GM21526 (cell line): Measurements from ENCODE around the gene MKNK2.

Experiments
- ATAC-seq: cut with Tn5 transposase; IDR thresholded peaks from one replicate; pipeline ENCODE4 v1.9.1; 2021; ENCODE audit warnings: moderate library complexity; ENCODE audit not compliant: unreplicated experiment, low FRiP score

The MKNK2 gene

GRCh38 chr19:2033115-2033824, 17.8 kb downstream of the MKNK2 start:
- no peak for ATAC-seq

DNA sequence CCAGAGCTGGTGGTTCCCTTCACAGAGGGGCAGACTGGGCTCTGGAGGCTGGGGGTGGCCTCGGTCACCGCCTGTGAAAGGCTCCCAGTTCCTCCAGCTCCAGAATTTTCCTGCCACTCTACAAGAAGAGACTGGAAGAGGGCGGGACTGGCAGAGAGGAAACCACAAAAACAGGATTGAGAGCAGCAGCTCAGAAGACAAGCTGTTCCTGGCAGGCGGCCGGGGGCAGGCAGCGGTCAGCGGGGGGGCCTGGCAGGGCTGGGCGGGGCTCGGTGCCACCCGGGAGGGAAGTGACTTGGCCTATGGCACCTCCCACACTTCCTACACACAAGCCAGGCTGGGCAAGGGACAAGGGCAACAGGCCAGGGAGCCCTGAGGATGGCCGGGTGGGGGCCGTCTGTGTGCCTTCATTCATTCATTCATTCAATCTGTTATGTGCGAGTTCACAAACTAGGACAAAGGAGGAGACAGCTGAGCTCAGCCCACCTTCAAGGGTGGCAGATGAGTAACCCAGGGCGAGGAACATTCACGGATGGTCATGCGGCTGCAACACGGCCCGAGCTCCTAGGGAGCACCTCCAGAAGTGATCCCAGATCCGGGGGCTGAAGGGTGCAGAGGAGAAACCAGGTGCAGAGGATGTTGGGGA, 18.6 kb downstream of the MKNK2 start:
- no peak for ATAC-seq

DNA sequence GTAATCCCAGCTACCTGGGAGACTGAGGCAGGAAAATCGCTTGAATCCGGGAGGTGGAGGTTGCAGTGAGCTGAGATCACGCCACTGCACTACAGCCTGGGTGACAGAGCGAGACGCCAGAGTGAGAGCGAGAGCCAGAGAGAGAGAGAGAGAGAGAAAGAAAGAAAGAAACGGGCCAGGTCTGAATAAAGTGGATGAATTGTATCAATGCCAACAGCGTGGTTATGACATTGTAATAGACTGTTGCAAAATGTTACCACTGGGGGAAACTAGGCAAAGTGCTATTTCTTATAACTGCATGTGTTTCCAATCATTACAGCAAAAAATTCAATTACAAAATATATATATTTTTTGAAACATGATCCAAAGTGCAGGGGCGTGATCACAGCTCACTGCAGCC, 23.7 kb downstream of the MKNK2 start:
- ATAC-seq = no peak

DNA sequence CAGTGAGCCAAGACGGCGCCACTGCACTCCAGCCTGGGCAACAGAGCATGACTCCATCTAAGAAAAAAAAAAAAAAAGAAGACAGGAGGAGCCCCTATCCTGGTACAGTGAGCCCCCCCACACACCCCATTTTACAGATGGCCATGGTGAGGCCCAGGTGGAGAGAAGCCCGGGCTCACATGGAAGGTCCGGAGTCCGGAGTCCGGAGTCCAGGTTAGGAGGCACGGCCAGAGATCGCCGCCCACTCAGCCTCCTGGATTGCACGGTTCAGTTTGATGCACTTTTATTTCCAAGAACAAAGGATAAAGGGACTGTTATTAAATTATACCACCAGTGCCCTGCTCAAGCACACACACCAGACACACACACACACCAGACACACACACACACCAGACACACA, 24.3 kb downstream of the MKNK2 start:
- no peak for ATAC-seq

GRCh38 chr19:2022289-2022688, 28.8 kb downstream of the MKNK2 start:
- ATAC-seq = no peak

- no peak for ATAC-seq
Observed at GRCh38 chr19:2021453-2022140, 29.4 kb downstream of the MKNK2 start.

DNA sequence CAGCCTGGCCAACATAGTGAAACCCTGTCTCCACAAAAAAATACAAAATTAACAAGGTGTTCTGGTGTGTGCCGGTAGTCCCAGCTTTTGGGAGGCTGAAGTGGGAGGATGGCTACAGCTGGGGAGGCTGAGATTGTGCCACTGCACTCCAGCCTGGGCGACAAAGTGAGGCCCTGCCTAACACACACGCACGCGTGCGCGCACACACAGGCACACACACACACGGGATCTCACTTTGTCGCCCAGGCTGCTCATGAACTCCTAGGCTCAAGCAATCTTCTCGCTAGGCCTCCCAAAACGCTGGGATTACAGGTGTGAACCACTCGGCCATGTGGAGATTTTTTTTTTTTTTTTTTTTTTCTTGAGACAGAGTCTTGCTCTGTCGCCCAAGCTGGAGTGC, 32.3 kb downstream of the MKNK2 start:
- no peak for ATAC-seq

GRCh38 chr19:2016041-2016807, 34.8 kb downstream of the MKNK2 start:
- no peak for ATAC-seq

GRCh38 chr19:2015608-2015950, 35.5 kb downstream of the MKNK2 start, which contains the start of gene BTBD2:
BTBD2 (minus strand) TSS chr19:2015714; CDS start chr19:2015703, 11 bp downstream.
- no peak for ATAC-seq

GRCh38 chr19:2014731-2015607, 36.1 kb downstream of the MKNK2 start:
- no peak for ATAC-seq

DNA sequence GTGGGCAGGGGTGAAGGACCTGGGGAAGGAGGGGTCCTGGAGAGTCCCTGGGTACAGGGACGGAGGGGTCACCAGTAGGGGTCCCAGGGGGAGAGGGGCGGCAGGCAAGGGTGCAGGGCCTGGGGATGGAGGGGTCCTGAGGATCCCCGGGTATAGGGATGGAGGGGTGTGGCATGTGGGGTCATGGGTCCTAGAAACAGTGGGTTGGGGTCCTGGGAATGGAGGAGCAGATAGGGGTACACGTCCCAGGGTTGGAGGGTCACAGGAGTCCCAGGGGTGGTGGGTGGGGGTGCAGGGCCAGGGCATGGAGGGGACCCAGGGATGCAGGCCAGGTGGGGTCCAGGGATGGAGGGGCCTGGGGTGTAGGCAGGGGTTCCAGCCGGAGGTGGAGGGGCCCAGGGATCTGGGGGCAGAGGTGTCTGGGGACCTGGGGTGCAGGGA, 36.9 kb downstream of the MKNK2 start:
- no peak for ATAC-seq

- ATAC-seq = no peak
Observed at GRCh38 chr19:2013683-2013961, 37.4 kb downstream of the MKNK2 start.

- ATAC-seq = no peak
Observed at GRCh38 chr19:2012941-2013682, 37.9 kb downstream of the MKNK2 start.

DNA sequence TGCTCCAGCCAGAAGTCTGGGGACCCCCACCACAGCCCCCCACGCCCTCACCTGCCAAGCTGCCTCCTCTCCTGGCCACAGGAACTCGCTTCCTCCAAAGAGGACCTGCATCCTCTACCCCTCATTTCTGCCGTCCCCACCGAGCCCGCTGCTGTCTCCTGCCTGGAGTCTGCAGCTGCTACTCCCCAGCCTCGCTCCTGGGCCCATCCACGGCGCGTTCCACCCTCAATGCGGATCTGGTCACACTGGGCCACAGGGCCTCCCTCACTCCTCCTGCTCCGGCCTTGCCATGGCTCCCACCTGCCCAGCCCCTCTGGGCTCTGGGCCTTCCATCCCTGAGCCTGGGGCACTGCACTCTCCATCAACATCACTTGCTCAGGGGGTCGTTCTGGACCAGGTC, 39.9 kb downstream of the MKNK2 start:
- ATAC-seq = no peak

DNA sequence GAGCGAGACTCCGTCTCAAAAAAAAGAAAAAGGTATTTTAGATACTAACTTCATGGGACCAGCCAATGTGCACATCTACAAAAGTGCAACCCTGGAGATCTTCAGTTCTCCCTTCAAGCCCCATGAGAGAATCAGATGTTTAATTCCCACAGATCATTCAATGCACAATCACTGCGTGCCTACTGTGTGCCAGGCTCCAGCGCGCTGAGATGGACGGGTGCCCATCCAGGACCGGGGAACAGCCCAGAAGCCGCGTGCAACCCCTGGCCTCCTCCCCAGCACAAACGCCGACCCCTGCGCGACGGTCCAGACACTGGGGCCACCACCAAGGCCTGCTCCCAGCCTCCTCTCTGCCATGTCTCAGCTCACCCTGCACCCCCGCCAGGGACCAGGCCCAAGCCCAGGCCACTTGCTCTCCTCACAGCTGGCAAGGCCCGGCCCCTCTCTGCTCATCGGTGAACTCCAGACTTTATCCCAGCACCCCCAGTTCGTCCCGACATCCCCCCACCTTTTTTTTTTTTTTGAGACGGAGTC, 40.8 kb downstream of the MKNK2 start:
- ATAC-seq = no peak

DNA sequence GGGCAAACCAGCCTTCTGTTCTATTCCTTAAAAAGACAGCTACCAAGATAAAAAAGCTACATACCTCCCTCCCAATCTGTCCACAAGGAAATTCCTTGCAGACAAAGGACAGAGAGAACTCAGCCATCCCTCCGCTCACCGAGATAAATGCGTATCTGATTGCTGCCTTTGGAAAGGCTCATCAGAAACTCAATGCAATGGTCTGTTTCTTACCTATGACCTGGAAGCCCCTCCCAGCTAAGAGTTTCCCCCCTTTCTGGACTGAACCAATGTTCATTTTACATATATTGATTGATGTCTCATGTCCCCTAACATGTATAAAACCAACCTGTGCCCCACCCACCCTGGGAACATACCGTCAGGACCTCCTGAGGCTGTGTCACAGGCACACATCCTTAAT, 47.2 kb downstream of the MKNK2 start:
- ATAC-seq = no peak

DNA sequence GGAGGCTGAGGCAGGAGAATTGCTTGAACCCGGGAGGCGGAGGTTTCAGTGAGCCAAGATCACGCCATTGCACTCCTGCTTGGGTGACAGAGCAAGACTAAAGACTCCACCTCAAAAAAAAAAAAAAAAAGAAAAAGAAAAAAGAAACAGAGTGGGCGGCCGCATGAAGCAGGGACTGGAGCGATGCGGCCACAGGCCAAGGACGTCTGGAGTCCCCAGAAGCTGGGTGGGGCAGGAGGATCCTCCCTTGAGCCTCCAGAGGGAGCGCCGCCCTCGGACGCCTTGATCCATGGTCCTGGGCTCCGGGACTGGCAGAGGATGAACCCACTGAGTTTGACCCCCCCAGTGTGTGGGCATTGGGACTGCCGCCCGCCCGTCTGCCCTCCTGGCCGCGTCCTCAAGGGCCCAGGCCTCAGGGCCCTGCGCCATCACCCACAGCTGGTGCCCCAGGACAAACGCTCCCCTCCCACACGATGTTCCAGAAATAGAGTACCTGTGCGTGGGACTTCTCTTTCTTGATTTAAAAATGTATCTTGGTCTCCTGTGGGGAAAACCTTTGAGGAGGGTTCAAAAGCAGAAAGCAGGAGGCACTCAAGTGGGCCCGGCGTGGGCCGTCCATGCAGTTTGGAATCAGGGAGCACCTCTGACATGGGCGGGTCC, 51.1 kb downstream of the MKNK2 start:
- ATAC-seq = no peak

DNA sequence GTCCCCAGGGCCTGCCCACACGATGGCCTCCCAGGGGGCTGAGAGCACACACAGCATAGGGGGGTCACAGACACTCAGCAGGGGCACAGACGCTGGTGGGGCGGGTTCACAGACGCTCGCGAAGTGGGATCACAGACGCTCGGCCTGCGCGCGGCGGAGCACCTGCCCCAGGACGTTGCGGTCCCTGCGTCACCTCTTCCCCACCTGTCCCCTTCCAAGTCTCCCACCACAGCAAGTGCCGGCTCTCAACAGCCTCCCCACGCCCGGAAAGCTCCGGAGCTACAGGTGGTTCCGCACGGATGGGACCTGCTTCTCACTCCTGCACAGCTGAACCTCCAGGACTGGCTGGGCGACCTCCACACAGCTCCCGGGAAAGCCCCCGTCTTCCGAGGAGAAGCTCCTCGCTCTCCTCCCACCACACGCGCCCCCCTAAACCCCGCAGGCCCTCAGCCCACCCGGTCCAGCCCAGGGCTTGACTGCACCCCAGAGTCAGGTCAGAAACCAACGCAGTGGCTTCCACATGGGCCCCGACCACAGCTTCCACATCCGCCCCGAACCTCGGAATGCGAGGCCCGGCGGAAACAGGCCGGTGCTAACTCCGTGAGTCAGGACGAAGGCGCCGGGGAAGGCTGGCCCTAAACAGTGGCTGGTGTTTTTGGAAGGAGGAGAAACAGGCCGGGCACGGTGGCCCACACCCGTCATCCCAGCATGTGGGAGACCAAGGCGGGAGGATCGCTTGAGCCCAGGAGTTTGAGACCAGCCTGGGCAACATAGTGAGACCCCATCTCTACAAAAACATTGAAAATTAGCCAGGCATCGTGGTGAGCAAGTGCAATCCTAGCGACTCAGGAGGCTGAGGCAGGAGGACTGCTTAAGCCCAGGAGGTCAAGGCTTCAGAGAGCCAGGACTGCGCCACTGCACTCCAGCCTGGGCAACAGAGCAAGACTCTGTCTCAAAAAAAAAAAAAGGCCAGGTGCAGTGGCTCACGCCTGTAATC, 52.0 kb downstream of the MKNK2 start:
- no peak for ATAC-seq
